Endothelial cell of umbilical vein (primary cell): ENCODE data around the gene TAF5L. TPM values are rescaled to one million over a fixed set of nuclear protein-coding genes. Genes with fewer than 3 reads are reported as not detected.

Experiments
- BruUV-seq: library from RNA; stranded (reverse); fragments of 400-500 nt; replicated peaks from 2 replicates; lab custom pipeline; 2021; lab: Mats Ljungman, UMichigan
- CTCF ChIA-PET: fragments of 300-600, 350-600 bp; sonication (Branson Sonifier 250); formaldehyde crosslinking; loops from one replicate; lab custom pipeline; 2021; ENCODE audit warnings: antibody characterized with exemption, inconsistent platforms; lab: Charles Lee
- POLR2A ChIA-PET: fragments of 300-600, 350-600 bp; sonication (Branson Sonifier 250); formaldehyde crosslinking; loops from one replicate; lab custom pipeline; 2021; ENCODE audit warnings: antibody characterized with exemption, inconsistent platforms; lab: Charles Lee
- DNase-seq: peaks from one replicate; pipeline ENCODE4 v3.0.0-alpha.2; 2011; ENCODE audit warnings: low read depth, low spot score
- FAIRE-seq: peaks from 2 replicates; lab custom pipeline; 2011; peaks lifted over from hg19 to GRCh38; lab: Jason Lieb, UNC
- H2AFZ ChIP-seq: 2 replicates; pipeline ENCODE4 v1.6.0; 2012; ENCODE audit warnings: low read depth, low read length, control low read depth, inconsistent platforms
- H3K27ac ChIP-seq: 2 replicates; pipeline ENCODE4 v1.5.1; 2011; ENCODE audit warnings: low read depth, mild to moderate bottlenecking, control low read depth, low read length, moderate library complexity; ENCODE audit not compliant: insufficient read depth
- H3K27me3 ChIP-seq, 2 experiments: 2 replicates each; pipeline versions ENCODE4 v1.6.0 to v1.6.1; 2011; ENCODE audit warnings: low read length in 2 of 2, mixed read lengths in 1 of 2; ENCODE audit not compliant: control insufficient read depth in 2 of 2, insufficient read depth in 2 of 2
- H3K36me3 ChIP-seq, 2 experiments: 2 replicates in 1 of 2; 3 replicates in 1 of 2; pipeline ENCODE4 v1.5.1; 2011; ENCODE audit warnings: low read length in 2 of 2, mild to moderate bottlenecking in 1 of 2, moderate library complexity in 1 of 2; ENCODE audit not compliant: control insufficient read depth in 2 of 2, insufficient read depth in 2 of 2; ENCODE audit errors: extremely low read depth in 1 of 2
- H3K4me1 ChIP-seq: 3 replicates; pipeline ENCODE4 v1.5.1; 2011; ENCODE audit warnings: mild to moderate bottlenecking, low read length; ENCODE audit not compliant: control insufficient read depth, insufficient read depth; ENCODE audit errors: extremely low read depth
- H3K4me2 ChIP-seq: 2 replicates; pipeline ENCODE4 v1.6.1; 2011; ENCODE audit warnings: low read length, control low read depth, mixed read lengths; ENCODE audit not compliant: insufficient read depth
- H3K4me3 ChIP-seq, 3 experiments: fragments of 200-600 bp in 1 of 3; sonication (generic), shearing (Covaris generic) in 1 of 3; replicated peaks in 1 of 3; 2 replicates each; pipeline ENCODE4 v1.5.1; 2011 to 2016; ENCODE audit warnings: control low read depth in 3 of 3, low read length in 3 of 3, mild to moderate bottlenecking in 2 of 3, inconsistent platforms in 1 of 3, low read depth in 1 of 3, moderate library complexity in 1 of 3; ENCODE audit not compliant: insufficient read depth in 1 of 3
- H3K79me2 ChIP-seq: 2 replicates; pipeline ENCODE4 v1.6.0; 2012; ENCODE audit warnings: low read length, inconsistent platforms; ENCODE audit not compliant: control insufficient read depth, insufficient read depth
- H3K9ac ChIP-seq: replicated peaks from 2 replicates; pipeline ENCODE3; 2011; ENCODE audit warnings: low read length, control low read depth; ENCODE audit not compliant: insufficient read depth; ENCODE audit errors: extremely low read depth
- H3K9me1 ChIP-seq: replicated peaks from 3 replicates; pipeline ENCODE4 v1.6.0; 2011; ENCODE audit warnings: mild to moderate bottlenecking, low read length; ENCODE audit not compliant: control insufficient read depth, insufficient read depth; ENCODE audit errors: extremely low read depth
- H3K9me3 ChIP-seq: replicated peaks from 2 replicates; pipeline ENCODE4 v1.5.1; 2012; ENCODE audit warnings: low read length, inconsistent platforms; ENCODE audit not compliant: control insufficient read depth, insufficient read depth
- H4K20me1 ChIP-seq: replicated peaks from 2 replicates; pipeline ENCODE3; 2011; ENCODE audit warnings: mild to moderate bottlenecking, low read length; ENCODE audit not compliant: control insufficient read depth, insufficient read depth; ENCODE audit errors: extremely low read depth
- EZH2 ChIP-seq: IDR thresholded peaks from 2 replicates; pipeline ENCODE4 v1.6.1; 2012; ENCODE audit warnings: borderline replicate concordance, low read depth, mild to moderate bottlenecking, moderate library complexity, low read length, inconsistent platforms; ENCODE audit not compliant: severe bottlenecking
- FOS ChIP-seq: IDR thresholded peaks from 2 replicates; pipeline ENCODE4 v1.6.1; 2011; ENCODE audit warnings: mild to moderate bottlenecking, low read length, moderate library complexity, borderline replicate concordance; ENCODE audit not compliant: insufficient read depth
- GATA2 ChIP-seq: IDR thresholded peaks from 2 replicates; pipeline ENCODE4 v1.7.0; 2011; ENCODE audit warnings: low read depth, mild to moderate bottlenecking, moderate library complexity, mixed read lengths, low read length; ENCODE audit not compliant: insufficient read length, insufficient read depth
- JUN ChIP-seq: IDR thresholded peaks from 2 replicates; pipeline ENCODE4 v1.6.1; 2011; ENCODE audit warnings: borderline replicate concordance, low read depth; ENCODE audit not compliant: insufficient read length, insufficient read depth
- MAX ChIP-seq: IDR thresholded peaks from 2 replicates; pipeline ENCODE4 v1.6.1; 2011; ENCODE audit not compliant: insufficient read depth, insufficient read length
- MYC ChIP-seq: IDR thresholded peaks from one replicate; pipeline ENCODE4 v1.6.1; 2011; ENCODE audit warnings: mild to moderate bottlenecking, low read depth, low read length
- POLR2A ChIP-seq: IDR thresholded peaks from 2 replicates; pipeline ENCODE4 v1.6.1; 2012; ENCODE audit warnings: low read depth, mild to moderate bottlenecking, control low read depth, low read length
- POLR2AphosphoS5 ChIP-seq: IDR thresholded peaks from 2 replicates; pipeline ENCODE4 v1.6.1; 2012; ENCODE audit warnings: low read depth, mild to moderate bottlenecking, control low read depth, low read length, moderate library complexity; ENCODE audit not compliant: insufficient read depth
- dilution Hi-C: fragments of 300-500 bp; cut with MboI; formaldehyde crosslinking; loops from one replicate; pipeline ENCODE4 v1.15.0; 2019; ENCODE audit warnings: low sequenced_read_pairs; ENCODE audit not compliant: extremely low pct_ligation_motif_present
- intact Hi-C: fragments of 100-400 bp; cut with micrococcal nuclease; formaldehyde crosslinking; loops from one replicate; pipeline ENCODE4 v1.10.0; 2022
- polyA plus RNA-seq, 4 experiments: library from polyadenylated mRNA; depleted of rRNA in 3 of 4; stranded (reverse) in 3 of 4; unstranded in 1 of 4; fragments of >200 nt; gene quantifications; 2 replicates each; pipeline versions ENCODE4 v1.2.1 to v1.2.3, GENCODE V29; 2011 to 2012; ENCODE audit warnings: missing spikeins in 1 of 4
- total RNA-seq: library from RNA; stranded (reverse); gene quantifications from 2 replicates; pipeline ENCODE4 v1.2.3, GENCODE V29; 2021
- TF ChIP-seq, protein P1 (sequence below), 2 donors: IDR thresholded peaks; 1 replicate in 1 of 2; 2 replicates in 1 of 2; pipeline ENCODE4 v1.5.1; 2011; ENCODE audit warnings: low read length in 2 of 2, mild to moderate bottlenecking in 2 of 2, moderate library complexity in 2 of 2, control low read depth in 1 of 2, inconsistent platforms in 1 of 2, low read depth in 1 of 2; ENCODE audit not compliant: insufficient read depth in 1 of 2; ENCODE audit errors: extremely low read depth in 1 of 2

Gene TAF5L
- total and polyA plus RNA-seq, 2 donors (not counting 3 experiments of a cell fraction or from before 2014, with no cell fraction given), result 21.1 to 24.8 TPM

GRCh38 chr1:229621663-229622062 is 4.3 kb downstream of the TAF5L start:
- Histone ChIP-seq H3K9ac (no peak overlapping the region), H3K4me1 (peaks cover 8% of the 10 kb centered on the region), H3K4me2 (no peak overlapping the region), H3K36me3 (no peaks in the 10 kb centered on the region), H3K9me3 (no peaks in the 10 kb centered on the region), H3K27me3 (no peaks in the 10 kb centered on the region), H3K79me2 (peaks cover 88% of the 10 kb centered on the region), H2AFZ (no peak overlapping the region), H3K9me1 (no peaks in the 10 kb centered on the region), H3K4me3 (no peak overlapping the region), H4K20me1 (no peaks in the 10 kb centered on the region), H3K27ac (no peak overlapping the region)
- POLR2A ChIA-PET, result no interaction called here
- no TSS peak for BruUV-seq
- DNase-seq (no peak), FAIRE-seq (no peak)
- dilution Hi-C loops, result no loop called here
- intact Hi-C loops, result no loop called here
- CTCF ChIA-PET, result interaction anchor here (0.8 to 7.4 kb wide), 3 partner anchors 15 to 63 kb away, joined by 3 to 69 read pairs (median 5); partner anchors contain the start of gene ABCB10
- TF ChIP-seq EZH2 (no peak), FOS (no peak), POLR2AphosphoS5 (no peak), MAX (no peak), GATA2 (no peak), POLR2A (no peak), MYC (no peak), JUN (no peak)
- TF ChIP-seq, protein P1, sequence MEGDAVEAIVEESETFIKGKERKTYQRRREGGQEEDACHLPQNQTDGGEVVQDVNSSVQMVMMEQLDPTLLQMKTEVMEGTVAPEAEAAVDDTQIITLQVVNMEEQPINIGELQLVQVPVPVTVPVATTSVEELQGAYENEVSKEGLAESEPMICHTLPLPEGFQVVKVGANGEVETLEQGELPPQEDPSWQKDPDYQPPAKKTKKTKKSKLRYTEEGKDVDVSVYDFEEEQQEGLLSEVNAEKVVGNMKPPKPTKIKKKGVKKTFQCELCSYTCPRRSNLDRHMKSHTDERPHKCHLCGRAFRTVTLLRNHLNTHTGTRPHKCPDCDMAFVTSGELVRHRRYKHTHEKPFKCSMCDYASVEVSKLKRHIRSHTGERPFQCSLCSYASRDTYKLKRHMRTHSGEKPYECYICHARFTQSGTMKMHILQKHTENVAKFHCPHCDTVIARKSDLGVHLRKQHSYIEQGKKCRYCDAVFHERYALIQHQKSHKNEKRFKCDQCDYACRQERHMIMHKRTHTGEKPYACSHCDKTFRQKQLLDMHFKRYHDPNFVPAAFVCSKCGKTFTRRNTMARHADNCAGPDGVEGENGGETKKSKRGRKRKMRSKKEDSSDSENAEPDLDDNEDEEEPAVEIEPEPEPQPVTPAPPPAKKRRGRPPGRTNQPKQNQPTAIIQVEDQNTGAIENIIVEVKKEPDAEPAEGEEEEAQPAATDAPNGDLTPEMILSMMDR (IDR thresholded peaks at IDR 0.05; ENCODE audit: extremely low read depth in 1 of 2, insufficient read depth in 1 of 2, low read depth in 1 of 2, low read length in 2 of 2), result no peak
